Neutrophil (primary cell): ENCODE data around the gene JAKMIP1.

Source experiments
- H3K27ac ChIP-seq: fragments of 200-600 bp; sonication (generic); 2 replicates; pipeline ENCODE4 v1.5.1; 2016; ENCODE audit warnings: mild to moderate bottlenecking, moderate library complexity
- H3K27me3 ChIP-seq: fragments of 200-600 bp; sonication (generic); 2 replicates; pipeline ENCODE4 v1.6.0; 2016; ENCODE audit warnings: mild to moderate bottlenecking
- H3K36me3 ChIP-seq: fragments of 200-600 bp; sonication (generic); 2 replicates; pipeline ENCODE4 v1.5.1; 2017
- H3K4me1 ChIP-seq, 2 experiments: fragments of 200-600 bp in 1 of 2; sonication (generic) in 1 of 2; 1 replicate in 1 of 2; 2 replicates in 1 of 2; pipeline versions ENCODE4 v1.5.1 to v1.6.1; 2013 to 2016; ENCODE audit warnings: low read depth in 1 of 2, low read length in 1 of 2, mild to moderate bottlenecking in 1 of 2, moderate library complexity in 1 of 2; ENCODE audit not compliant: control insufficient read depth in 1 of 2, insufficient read depth in 1 of 2
- H3K4me3 ChIP-seq, 2 experiments: fragments of 200-600 bp in 1 of 2; sonication (generic) in 1 of 2; 1 replicate in 1 of 2; 2 replicates in 1 of 2; pipeline ENCODE4 v1.5.1; 2013 to 2016; ENCODE audit warnings: low read depth in 1 of 2, low read length in 1 of 2, mild to moderate bottlenecking in 1 of 2, moderate library complexity in 1 of 2
- H3K9me3 ChIP-seq: fragments of 200-600 bp; sonication (generic); 2 replicates; pipeline ENCODE4 v1.5.1; 2016
- CTCF ChIP-seq: fragments of 200-600 bp; sonication (generic); IDR thresholded peaks from 2 replicates; pipeline ENCODE4 v1.5.1; 2016; ENCODE audit warnings: antibody characterized with exemption

Gene JAKMIP1

GRCh38 chr4:5988086-5988845 lies 212.1 kb downstream of the JAKMIP1 start:
- TF ChIP-seq CTCF = no peak
- no peaks in the 10 kb centered on the region for H3K4me1 ChIP-seq

GRCh38 chr4:5984843-5985242 lies 215.5 kb downstream of the JAKMIP1 start:
- H3K9me3 ChIP-seq = no peaks in the 10 kb centered on the region
- peaks cover 10% of the 10 kb centered on the region for H3K27me3 ChIP-seq
- no peak for TF ChIP-seq CTCF
- H3K36me3 ChIP-seq = no peaks in the 10 kb centered on the region
- no peaks in the 10 kb centered on the region for H3K4me1 ChIP-seq
- no peak overlapping the region for H3K4me3 ChIP-seq
- H3K27ac ChIP-seq = no peak overlapping the region

More at GRCh38 chr4:5988086-5988845, 212.1 kb downstream of the JAKMIP1 start:
- no peaks in the 10 kb centered on the region for H3K27me3 ChIP-seq
- no peaks in the 10 kb centered on the region for H3K36me3 ChIP-seq
- no peak overlapping the region for H3K27ac ChIP-seq
- no peaks in the 10 kb centered on the region for H3K9me3 ChIP-seq
- H3K4me3 ChIP-seq = no peak overlapping the region

- Histone ChIP-seq H3K9me3 (no peaks in the 10 kb centered on the region), H3K27me3 (peaks cover 35% of the 10 kb centered on the region), H3K4me3 (no peak overlapping the region), H3K36me3 (no peaks in the 10 kb centered on the region), H3K4me1 (no peaks in the 10 kb centered on the region), H3K27ac (no peak overlapping the region)
- no peak for TF ChIP-seq CTCF
These were observed 218.0 kb downstream of the JAKMIP1 start for GRCh38 chr4:5982156-5982973.

- no peaks in the 10 kb centered on the region for H3K36me3 ChIP-seq
- no peak overlapping the region for H3K27ac ChIP-seq
- peaks cover 37% of the 10 kb centered on the region for H3K27me3 ChIP-seq
- TF ChIP-seq CTCF = no peak
- no peak overlapping the region for H3K4me3 ChIP-seq
- no peaks in the 10 kb centered on the region for H3K4me1 ChIP-seq
- H3K9me3 ChIP-seq = no peaks in the 10 kb centered on the region
These were observed 219.8 kb downstream of the JAKMIP1 start for GRCh38 chr4:5980436-5981155.

GRCh38 chr4:5979981-5980380 lies 220.4 kb downstream of the JAKMIP1 start:
- Histone ChIP-seq H3K4me3 (no peak overlapping the region), H3K27ac (no peak overlapping the region), H3K27me3 (peaks cover 37% of the 10 kb centered on the region), H3K36me3 (no peaks in the 10 kb centered on the region), H3K9me3 (no peaks in the 10 kb centered on the region), H3K4me1 (no peaks in the 10 kb centered on the region)
- TF ChIP-seq CTCF = no peak
